Measurements from ENCODE around the gene LARGE1. TPM values are rescaled to one million over a fixed set of nuclear protein-coding genes. Genes with fewer than 3 reads are reported as not detected.

LARGE1 gene
- total RNA-seq, 1 donor from 2014 or later: 2.4 TPM

DNA sequence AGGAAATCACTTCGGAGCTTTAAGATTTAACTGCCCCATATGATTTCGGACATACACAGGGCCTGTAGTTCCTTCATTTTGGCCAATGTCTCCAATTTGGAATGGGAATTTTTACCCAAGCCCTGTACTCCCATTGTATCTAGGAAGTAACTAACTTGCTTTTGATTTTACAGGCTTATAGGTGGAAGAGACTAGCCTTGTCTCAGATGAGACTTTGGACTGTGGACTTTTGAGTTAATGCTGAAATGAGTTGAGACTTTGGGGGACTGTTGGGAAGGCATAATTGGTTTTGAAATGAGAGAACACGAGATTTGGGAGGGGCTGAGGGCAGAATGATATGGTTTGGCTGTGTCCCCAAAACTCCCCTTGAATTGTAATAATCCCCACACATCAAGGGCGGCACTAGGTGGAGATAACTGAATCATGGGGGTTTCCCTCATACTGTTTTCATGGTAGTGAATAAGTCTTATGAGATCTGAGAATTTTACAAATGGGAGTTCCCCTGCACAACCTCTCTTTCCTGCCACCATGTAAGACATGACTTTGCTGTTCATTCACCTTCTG, 130.5 kb downstream of the LARGE1 start:
- no peak for FAIRE-seq

DNA sequence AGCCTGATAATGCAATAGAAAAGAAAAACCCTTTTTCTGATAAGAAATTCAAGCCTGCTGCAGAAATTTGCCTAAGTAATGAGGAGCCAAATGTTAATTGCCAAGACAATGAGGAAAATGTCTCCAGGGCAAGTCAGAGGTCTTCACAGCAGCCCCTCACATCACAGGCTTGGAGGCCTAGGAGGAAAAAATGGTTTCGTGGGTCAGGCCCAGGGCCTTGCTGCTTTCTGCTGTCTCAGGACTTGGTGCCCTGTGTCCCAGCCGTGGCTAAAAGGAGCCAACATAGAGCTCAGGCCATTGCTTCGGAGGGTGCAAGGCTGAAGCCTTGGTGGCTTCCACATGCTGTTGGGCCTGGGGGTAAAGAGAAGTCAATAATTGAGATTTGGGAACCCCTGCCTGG, 131.3 kb downstream of the LARGE1 start:
- Histone ChIP-seq H3K36me3 (ENCODE audit: control insufficient read depth, insufficient read depth, low read length) (no peaks in the 10 kb centered on the region), H3K27me3 (ENCODE audit: control insufficient read depth, insufficient read depth, low read length) (no peaks in the 10 kb centered on the region), H3K4me3 (ENCODE audit: low read depth, low read length) (no peak overlapping the region)
- FAIRE-seq: no peak
- DNase-seq (ENCODE audit: low read depth): no peak
- TF ChIP-seq, protein P1, sequence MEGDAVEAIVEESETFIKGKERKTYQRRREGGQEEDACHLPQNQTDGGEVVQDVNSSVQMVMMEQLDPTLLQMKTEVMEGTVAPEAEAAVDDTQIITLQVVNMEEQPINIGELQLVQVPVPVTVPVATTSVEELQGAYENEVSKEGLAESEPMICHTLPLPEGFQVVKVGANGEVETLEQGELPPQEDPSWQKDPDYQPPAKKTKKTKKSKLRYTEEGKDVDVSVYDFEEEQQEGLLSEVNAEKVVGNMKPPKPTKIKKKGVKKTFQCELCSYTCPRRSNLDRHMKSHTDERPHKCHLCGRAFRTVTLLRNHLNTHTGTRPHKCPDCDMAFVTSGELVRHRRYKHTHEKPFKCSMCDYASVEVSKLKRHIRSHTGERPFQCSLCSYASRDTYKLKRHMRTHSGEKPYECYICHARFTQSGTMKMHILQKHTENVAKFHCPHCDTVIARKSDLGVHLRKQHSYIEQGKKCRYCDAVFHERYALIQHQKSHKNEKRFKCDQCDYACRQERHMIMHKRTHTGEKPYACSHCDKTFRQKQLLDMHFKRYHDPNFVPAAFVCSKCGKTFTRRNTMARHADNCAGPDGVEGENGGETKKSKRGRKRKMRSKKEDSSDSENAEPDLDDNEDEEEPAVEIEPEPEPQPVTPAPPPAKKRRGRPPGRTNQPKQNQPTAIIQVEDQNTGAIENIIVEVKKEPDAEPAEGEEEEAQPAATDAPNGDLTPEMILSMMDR (IDR thresholded peaks at IDR 0.05; ENCODE audit: insufficient read depth, low read length, severe bottlenecking): no peak

More for the DNA sequence above, 130.5 kb downstream of the LARGE1 start:
- Histone ChIP-seq H3K27me3 (ENCODE audit: control insufficient read depth, insufficient read depth, low read length) (no peaks in the 10 kb centered on the region), H3K36me3 (ENCODE audit: control insufficient read depth, insufficient read depth, low read length) (no peaks in the 10 kb centered on the region), H3K4me3 (ENCODE audit: low read depth, low read length) (no peak overlapping the region)
- DNase-seq (ENCODE audit: low read depth): no peak
- TF ChIP-seq, protein P1 (IDR thresholded peaks at IDR 0.05; ENCODE audit: insufficient read depth, low read length, severe bottlenecking): no peak

DNA sequence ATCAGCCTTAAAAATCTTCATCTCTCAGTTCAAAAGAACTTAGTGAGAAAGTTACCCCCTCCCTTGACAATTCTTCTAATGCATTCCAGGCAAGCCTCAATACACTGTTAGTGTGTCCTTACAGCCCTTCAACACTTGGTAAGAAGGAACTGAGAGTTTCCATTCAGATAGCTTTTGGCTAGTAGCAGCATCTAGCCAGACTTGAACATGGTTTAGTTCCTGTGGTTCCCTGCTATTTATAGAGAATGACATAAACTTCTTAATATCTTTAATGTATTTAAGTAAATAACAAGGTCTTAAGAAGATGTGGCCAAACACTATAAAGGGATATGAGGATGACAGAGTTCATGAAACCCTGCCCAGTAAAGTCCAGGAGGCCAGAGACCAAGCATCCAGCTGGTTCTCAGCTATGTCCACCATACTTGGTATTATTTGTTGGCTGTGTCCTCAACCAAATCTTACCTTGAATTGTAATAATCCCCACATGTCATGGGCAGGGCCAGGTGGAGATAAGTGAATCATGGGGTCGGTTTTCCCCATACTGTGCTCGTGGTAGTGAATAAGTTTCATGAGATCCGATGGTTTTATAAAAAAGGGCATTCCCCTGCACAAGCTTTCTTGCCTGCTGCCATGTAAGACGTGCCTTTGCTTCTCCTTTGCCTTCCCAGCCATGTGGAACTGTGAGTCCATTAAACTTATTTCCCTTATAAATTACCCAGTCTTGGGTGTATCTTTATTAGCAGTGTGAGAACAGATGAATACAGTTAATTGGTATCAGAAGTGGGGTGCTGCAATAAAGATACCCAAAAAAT, 132.4 kb downstream of the LARGE1 start:
- no peak for FAIRE-seq
- Histone ChIP-seq H3K4me3 (ENCODE audit: low read depth, low read length) (no peak overlapping the region), H3K36me3 (ENCODE audit: control insufficient read depth, insufficient read depth, low read length) (no peaks in the 10 kb centered on the region), H3K27me3 (ENCODE audit: control insufficient read depth, insufficient read depth, low read length) (no peaks in the 10 kb centered on the region)
- TF ChIP-seq, protein P1 (IDR thresholded peaks at IDR 0.05; ENCODE audit: insufficient read depth, low read length, severe bottlenecking): no peak
- DNase-seq (ENCODE audit: low read depth): no peak

DNA sequence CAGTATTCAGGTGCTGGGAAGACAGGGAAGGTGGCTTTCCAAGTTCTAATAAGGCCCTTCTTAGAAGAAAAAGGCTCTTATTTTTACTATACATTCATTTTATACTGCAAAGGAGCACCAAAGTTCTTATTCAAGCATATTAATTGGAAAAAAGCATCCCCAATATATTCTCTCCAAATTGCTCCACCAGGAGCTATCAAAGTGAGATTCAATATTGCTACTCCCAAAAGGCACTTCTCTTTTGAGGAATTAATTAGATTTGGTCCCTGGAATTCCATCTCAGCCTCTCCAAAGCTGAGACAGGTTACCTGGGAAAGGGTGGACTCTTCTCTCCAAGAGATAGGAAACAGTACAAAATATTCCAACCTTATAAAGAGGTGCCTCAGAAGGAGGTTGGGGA, 134.1 kb downstream of the LARGE1 start:
- H3K36me3 ChIP-seq (ENCODE audit: control insufficient read depth, insufficient read depth, low read length): no peaks in the 10 kb centered on the region
- no peaks in the 10 kb centered on the region for H3K27me3 ChIP-seq (ENCODE audit: control insufficient read depth, insufficient read depth, low read length)
- TF ChIP-seq, protein P1 (IDR thresholded peaks at IDR 0.05; ENCODE audit: insufficient read depth, low read length, severe bottlenecking): no peak
- DNase-seq (ENCODE audit: low read depth): no peak
- H3K4me3 ChIP-seq (ENCODE audit: low read depth, low read length): no peak overlapping the region
- FAIRE-seq: no peak

DNA sequence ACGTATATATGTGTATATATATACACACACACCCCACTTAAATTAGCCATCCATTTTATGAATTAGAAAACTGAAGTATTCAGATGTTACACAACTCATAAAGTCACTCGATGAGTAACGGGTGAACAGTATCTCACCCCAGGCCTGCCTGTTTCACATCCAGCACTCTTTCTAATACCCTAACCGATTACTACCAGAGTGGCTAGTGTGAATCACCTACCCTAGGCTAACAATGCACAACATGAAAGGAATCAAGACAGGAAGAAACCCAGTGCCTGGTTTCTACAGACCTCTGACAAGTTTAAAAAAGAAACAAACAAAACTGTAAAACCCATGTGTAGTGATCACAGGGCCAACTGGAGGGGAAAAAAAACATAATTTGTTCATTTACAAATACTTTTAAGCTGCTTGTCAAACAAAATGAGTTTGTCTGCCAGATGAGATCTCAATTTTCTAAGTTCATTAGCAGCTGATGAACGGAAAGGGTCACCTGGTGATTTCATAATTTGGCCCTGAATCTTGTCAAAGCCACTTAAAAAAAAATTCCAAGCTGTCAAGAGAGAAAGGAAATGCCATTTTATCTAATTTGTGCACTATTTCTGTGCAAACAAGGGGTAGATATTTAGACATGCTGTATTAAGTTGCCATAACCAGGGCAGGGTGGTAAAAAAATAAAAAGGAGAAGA, 134.8 kb downstream of the LARGE1 start:
- Histone ChIP-seq H3K27me3 (ENCODE audit: control insufficient read depth, insufficient read depth, low read length) (no peaks in the 10 kb centered on the region), H3K4me3 (ENCODE audit: low read depth, low read length) (no peak overlapping the region), H3K36me3 (ENCODE audit: control insufficient read depth, insufficient read depth, low read length) (no peaks in the 10 kb centered on the region)
- TF ChIP-seq, protein P1 (IDR thresholded peaks at IDR 0.05; ENCODE audit: insufficient read depth, low read length, severe bottlenecking): no peak
- no peak for FAIRE-seq
- DNase-seq (ENCODE audit: low read depth): peak; percentile 93
